Activated naive CD4-positive, alpha-beta T cell treated with Interleukin-2 at 50 U/mL for 16 hours (primary cell): Measurements from ENCODE around the gene PHIP.
"Not testable (repeated sequence)": the region's sequence is repeated elsewhere in the genome, so short reads cannot be mapped to it uniquely, and the experiment has no call there.

Experiments used
- DNase-seq: peaks from one replicate; pipeline ENCODE4 v3.0.0-alpha.2; 2020

The PHIP gene

DNA sequence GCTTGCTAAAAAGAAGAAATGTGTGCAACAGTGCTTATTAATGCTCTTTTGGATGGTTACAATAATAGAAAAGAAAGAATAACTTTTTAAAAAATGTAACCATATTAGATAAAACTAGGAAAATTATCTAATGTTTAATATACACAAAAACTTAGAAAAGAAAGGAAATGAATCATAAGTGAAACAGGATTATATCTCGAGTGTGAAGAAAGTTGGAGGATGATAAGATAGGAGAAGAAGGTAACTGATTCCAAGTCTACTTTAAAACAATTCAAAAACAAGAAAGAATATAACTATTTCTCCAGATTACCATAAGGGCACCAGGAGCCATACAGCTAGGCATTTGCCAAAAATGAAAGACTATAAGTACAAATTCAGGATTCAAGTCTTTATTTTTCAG lies 73.0 kb downstream of the PHIP start:
- DNase-seq = no peak

GRCh38 chr6:79004239-79004638 lies 73.8 kb downstream of the PHIP start:
- DNase-seq = no peak

DNA sequence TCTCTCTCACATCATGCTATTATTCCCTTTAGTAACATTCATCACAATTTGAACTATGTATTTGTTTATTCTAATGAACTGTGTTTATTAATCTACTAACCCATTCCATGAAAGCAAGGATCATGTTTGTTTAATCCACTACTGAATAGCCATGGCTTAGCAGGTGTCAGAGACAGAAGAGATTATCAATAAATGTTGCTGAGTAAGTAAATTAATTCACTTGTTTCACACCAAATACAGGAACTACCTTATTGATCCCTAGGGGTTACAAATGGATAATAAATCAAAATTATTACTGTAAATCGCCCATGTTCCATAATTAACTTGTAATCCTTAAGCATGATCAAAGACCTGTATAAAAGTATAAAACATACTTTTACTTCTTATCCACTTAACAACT lies 76.6 kb downstream of the PHIP start:
- no peak for DNase-seq

GRCh38 chr6:78999737-79000136 lies 78.3 kb downstream of the PHIP start:
- DNase-seq = no peak

DNA sequence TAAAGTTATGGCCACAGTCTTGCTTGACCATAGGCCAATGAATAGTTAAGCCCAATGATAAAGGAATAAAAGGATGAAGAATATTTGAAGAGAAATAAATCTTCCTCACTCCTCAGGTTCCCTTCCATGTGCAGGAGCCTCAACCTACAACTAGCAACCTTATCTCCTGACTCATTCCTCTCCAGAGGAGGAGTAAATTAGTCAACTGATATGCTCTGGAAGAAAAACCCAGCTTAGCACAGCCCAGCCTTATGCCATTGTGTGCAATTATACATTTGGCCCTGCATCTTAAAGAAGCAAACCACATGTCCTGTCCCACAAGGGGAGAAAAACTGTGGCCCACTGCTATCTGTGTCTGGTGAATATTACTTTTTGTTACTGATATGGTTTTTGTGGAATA lies 82.1 kb downstream of the PHIP start:
- DNase-seq = no peak

DNA sequence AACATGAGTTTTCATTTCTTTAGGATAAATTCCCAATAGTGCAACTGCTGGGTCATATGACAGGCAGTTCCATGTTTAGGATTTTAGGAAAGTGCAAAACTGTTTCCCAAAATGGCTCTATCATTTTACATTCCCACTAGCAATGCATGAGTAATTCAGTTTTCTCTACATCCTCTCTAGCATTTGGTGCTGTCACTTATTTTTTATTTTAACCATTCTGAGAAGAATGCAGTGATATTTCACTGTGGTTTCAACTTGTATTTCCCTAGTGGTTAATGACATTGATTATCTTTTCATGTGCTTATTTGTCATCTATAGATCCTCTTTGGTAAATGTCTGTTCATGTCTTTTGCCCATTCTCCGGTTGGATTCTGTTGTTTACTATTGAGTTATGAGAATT lies 82.7 kb downstream of the PHIP start:
- DNase-seq = no peak

DNA sequence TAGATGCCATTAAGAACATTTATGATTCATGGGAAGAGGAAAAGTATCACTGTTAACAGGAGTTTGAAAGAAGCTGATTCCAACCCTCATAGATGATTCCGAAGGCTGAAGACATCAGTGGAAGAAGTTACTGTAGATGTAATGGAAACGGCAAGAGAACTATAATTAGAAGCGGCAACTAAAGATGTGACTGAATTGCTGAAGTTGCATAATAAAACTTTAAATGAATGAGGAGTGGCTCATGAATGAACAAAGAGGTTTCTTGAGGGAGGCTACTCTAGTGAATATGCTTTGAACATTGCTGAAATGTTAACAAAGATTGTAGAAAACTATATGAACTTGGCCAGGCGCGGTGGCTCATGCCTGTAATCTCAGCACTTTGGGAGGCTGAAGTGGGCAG lies 84.1 kb downstream of the PHIP start:
- DNase-seq = no peak

DNA sequence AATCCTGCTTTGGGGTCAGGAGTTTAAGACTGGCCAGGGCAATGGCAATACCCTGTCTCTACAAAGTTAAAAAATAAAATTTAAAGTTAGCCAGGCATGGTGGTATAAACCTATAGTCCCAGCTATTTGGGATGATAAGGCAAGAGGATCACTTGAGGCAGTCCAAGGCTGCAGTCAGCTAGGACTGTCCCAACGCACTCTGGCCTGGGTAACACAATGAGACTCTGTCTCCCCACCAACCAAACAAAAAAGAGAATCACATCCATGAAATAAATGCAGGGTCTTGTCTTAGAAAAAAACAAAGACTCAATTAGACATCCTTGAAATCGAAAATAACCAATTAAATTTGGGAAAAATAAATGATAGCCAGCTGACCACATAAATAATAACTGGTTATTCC lies 88.9 kb downstream of the PHIP start:
- DNase-seq = no peak

DNA sequence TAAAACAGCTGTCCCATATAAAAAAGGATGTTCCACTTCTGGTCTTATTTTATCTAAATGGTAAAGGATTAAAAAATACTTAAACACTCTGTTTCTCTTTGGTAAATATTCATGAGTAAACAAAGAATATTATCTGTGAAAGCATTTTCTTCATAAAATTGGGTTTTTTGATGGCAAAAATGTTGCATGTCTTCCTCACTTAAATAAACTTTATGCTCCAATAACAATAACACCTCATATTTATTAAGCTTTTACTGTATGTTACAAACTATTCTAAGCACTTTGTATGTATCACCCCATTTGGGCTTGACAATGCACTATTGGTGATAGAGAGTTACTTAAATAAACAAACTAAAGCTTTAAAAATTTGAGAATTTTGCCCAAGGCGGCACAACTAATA lies 91.9 kb downstream of the PHIP start:
- no peak for DNase-seq

DNA sequence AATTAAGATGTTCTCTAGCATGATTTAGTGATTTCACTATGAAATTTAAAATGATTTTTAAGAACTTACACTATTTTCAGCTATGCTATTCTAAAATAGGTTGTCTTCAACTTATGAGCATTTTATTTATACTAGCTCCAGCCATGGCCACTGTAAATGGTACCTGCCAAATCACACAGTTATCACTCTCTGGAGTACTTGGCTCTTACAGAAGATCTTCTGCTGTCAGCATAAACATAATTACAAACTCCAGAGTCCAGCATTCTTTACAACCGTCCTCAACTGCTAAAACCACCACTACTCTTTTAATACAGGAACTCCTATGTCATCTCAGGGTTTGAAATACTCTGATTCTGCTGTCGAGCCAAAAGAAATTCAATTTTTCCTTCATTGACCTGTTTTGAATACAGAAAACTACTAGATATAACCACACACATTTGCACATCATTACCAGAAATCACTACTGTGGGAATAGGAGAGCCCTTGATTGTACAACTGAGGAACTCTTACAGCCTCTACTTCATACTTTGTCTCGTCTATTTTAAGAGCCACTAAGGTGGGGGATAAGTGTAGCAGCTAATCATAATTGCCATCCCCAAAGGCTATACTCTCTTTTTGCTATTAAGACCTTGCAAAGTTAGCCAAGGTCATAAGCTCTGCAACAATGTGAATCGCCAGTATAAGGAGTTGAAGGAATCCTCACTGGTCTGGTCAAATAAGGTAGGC lies 93.7 kb downstream of the PHIP start:
- DNase-seq = no peak

GRCh38 chr6:78967191-78967590 lies 110.9 kb downstream of the PHIP start:
- no peak for DNase-seq

GRCh38 chr6:78966542-78966941 lies 111.5 kb downstream of the PHIP start:
- no peak for DNase-seq

DNA sequence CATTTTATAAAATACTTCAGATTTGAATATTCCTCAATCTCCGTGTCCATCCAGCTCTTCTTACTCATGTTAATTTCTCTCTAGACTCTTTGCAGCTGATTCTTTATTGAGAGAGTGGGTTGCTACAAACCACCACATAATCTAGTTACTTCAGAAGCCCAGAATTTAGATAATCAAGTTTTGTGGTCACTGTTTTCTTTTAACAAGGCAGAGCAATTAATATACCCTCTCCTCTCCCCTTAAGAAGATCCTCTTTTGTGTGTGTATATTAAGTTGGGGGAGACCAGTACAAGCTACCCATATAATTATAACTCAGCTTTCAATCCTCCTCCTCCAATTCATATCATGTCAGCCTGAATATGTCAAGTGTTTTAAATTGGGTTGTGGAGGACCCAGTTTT lies 115.6 kb downstream of the PHIP start:
- DNase-seq = no peak

DNA sequence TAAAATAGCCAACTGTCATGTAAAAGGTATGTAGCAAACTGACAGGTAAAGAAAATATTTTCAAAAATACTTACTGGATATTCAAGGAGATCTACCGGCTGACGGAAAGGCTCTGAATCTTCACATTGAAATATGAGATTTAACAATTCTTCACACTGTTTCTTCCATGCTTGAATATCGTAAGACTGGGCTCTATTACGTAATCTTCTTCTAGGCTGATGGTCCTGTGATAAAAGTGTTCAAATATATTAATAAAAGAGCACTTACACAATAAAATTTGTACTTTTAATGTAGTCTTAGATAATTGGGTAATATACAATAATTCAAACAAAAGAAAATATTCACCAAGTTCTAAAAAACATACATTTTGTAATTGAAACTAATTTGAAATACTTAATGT lies 123.3 kb downstream of the PHIP start:
- DNase-seq = no peak

DNA sequence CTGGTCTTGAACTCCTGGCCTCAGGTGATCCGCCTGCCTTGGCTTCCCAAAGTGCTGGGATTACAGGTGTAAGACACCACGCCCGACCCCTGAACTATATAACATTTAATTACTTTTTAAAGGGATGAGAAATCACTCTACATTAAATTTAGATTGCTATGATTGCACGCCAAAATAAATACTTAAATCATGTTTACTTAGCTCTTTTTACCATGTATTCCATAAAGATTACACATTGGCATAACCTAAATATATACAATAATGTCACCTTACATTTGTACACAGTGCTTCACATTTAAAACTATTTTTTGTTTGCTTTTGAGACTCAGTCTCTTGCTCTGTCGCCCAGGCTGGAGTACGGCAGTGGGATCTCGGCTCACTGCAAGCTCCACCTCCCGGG lies 124.3 kb downstream of the PHIP start:
- DNase-seq = no peak

GRCh38 chr6:78952362-78952761 lies 125.7 kb downstream of the PHIP start:
- DNase-seq = no peak

DNA sequence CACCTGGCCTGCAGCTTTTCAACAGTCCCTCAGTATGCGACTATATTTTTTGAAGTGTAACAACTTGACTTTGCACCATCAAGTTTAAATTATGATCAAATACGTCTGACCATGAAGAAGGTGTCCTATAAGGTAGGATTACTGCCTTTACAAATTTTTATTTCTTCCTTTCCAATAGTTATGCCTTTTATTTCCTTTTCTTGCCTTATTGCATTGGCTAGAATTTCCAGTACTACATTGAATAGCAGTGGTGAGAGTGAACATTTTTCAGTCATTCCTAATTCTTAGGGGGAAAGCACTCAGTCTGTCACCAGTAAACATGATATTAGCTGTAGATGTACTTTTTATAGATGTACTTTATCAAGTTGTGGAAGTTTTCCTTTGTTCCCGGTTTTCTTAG lies 129.3 kb downstream of the PHIP start:
- DNase-seq = no peak

- no peak for DNase-seq
Measured at GRCh38 chr6:78947962-78948361, 130.1 kb downstream of the PHIP start.

DNA sequence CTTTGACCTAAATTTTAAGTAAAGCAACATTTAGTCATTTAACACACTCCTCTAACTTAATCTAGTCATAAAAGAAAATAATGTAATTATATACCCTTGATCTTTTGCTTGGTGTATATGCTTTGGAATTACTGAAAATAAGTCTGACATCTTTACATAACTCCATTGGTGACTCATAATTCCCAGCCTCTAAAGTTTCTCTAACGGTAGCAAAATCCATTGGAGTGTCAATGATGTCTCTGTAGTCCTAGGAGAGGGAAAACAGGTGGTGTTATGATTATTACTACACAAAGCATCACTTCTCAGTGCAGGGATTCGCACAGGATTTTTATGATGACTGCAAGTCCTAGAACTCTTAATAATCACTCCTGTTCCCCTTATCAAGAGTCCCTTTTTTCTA lies 130.5 kb downstream of the PHIP start:
- no peak for DNase-seq

- no peak for DNase-seq
Measured at GRCh38 chr6:78942446-78942845, 135.6 kb downstream of the PHIP start.

GRCh38 chr6:78936515-78936914 lies 141.5 kb downstream of the PHIP start:
- DNase-seq = no peak

DNA sequence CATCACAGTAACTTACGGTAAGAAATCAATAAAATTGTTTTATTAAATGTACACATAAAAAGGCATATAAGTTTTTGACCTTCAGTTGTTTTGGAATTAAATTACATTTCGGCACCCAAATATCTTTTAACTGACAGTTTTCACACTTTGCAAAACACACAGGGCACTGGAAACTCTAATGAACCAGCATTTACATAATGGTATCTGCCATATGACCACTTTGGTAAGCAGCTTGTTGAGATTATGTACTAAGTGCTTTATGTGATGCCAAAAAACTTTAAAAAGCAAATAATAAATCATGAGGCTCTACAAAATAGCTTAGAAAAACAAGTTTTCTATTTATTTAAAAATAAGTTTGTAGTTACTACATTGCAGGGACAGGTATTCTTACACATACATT lies 142.5 kb downstream of the PHIP start:
- DNase-seq = no peak

DNA sequence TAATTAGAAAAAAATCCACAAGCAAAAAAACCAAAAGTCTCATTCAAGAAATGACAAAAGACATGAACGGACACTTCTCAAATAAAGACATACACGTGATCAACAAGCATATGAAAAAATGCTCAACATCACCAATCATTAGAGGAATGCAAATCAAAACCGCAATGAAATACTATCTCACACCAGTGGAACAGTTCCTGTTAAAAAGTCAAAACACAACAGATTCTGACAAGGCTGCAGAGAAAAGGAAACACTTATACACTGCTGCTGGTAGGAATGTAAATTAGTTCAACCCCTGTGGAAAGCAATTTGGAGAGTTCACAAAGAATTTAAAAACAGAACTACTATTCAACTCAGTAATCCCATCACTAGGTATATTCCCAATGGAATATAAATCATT lies 152.7 kb downstream of the PHIP start:
- DNase-seq = no peak

- not testable (repeated sequence) for DNase-seq
Measured at GRCh38 chr6:78921168-78921567, 156.9 kb downstream of the PHIP start.

DNA sequence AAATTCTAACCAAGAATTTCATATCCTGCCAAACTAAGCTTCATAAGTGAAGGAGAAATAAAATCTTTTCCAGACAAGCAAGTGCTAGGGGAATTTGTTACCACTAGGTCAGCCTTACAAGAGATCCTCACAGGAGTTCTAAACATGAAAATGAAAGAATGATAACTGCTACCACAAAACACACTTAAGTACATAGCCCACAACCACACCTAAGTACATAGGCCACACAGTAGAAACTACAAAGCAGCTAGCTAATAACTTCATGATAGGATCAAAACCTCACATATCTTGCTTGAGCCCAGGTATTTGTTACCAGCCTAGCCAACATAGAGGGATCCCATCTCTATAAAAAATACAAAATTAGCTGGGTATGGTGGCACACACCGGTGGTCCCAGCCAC lies 160.3 kb downstream of the PHIP start:
- no peak for DNase-seq

- DNase-seq = no peak
Measured at GRCh38 chr6:78916411-78916810, 161.6 kb downstream of the PHIP start.
